Kidney tubule cell (primary cell): Measurements from ENCODE around the gene SOCS3.
"Not testable (repeated sequence)": the region's sequence is repeated elsewhere in the genome, so short reads cannot be mapped to it uniquely, and the experiment has no call there.

Experiments used
- DNase-seq: peaks from one replicate; pipeline ENCODE4 v3.0.0-alpha.2; 2018; ENCODE audit warnings: low spot score

The SOCS3 gene

GRCh38 chr17:78349891-78350642, 9.8 kb downstream of the SOCS3 start:
- DNase-seq: no peak

GRCh38 chr17:78348055-78348770, 11.7 kb downstream of the SOCS3 start:
- DNase-seq: no peak

GRCh38 chr17:78347453-78347852, 12.4 kb downstream of the SOCS3 start:
- no peak for DNase-seq

GRCh38 chr17:78346605-78347250, 13.1 kb downstream of the SOCS3 start:
- DNase-seq: peak; percentile 43

GRCh38 chr17:78345791-78346494, 13.9 kb downstream of the SOCS3 start:
- DNase-seq: no peak

- DNase-seq: no peak
Measured at GRCh38 chr17:78345172-78345571, 14.7 kb downstream of the SOCS3 start.

- no peak for DNase-seq
Measured at GRCh38 chr17:78344666-78345065, 15.2 kb downstream of the SOCS3 start.

GRCh38 chr17:78343543-78344201, 16.2 kb downstream of the SOCS3 start:
- no peak for DNase-seq

- peak; percentile 80 for DNase-seq
Measured at GRCh38 chr17:78343187-78343542, 16.7 kb downstream of the SOCS3 start.

GRCh38 chr17:78342449-78343186, 17.3 kb downstream of the SOCS3 start:
- peak; percentile 85 for DNase-seq

GRCh38 chr17:78341559-78342448, 18.1 kb downstream of the SOCS3 start:
- peak; percentile 85 for DNase-seq

- DNase-seq: no peak
Measured at GRCh38 chr17:78340183-78340955, 19.5 kb downstream of the SOCS3 start.

- peak; percentile 75 for DNase-seq
Measured at GRCh38 chr17:78338486-78339259, 21.2 kb downstream of the SOCS3 start.

- peak; percentile 81 for DNase-seq
Measured at GRCh38 chr17:78337244-78338109, 22.4 kb downstream of the SOCS3 start.

GRCh38 chr17:78335209-78335608, 24.7 kb downstream of the SOCS3 start:
- no peak for DNase-seq

GRCh38 chr17:78332991-78333390, 26.9 kb downstream of the SOCS3 start:
- no peak for DNase-seq

GRCh38 chr17:78331355-78331754, 28.5 kb downstream of the SOCS3 start:
- DNase-seq: not testable (repeated sequence)
